Ecto neural progenitor cell (in vitro differentiated cells): ENCODE data around the gene PCDHGC5.

Experiments
- DNase-seq: peaks from one replicate; pipeline ENCODE4 v3.0.0-alpha.2; 2018; ENCODE audit warnings: low spot score

PCDHGC5 gene

GRCh38 chr5:141512911-141513626 is 24.2 kb downstream of the PCDHGC5 start:
- peak; percentile 84 for DNase-seq

- DNase-seq = peak; percentile 84
Measured at GRCh38 chr5:141513627-141514329, 24.9 kb downstream of the PCDHGC5 start.

GRCh38 chr5:141514330-141515133 is 25.7 kb downstream of the PCDHGC5 start:
- DNase-seq = peak; percentile 86

- no peak for DNase-seq
Measured at GRCh38 chr5:141515141-141515540, 26.3 kb downstream of the PCDHGC5 start.

GRCh38 chr5:141515946-141516671 is 27.2 kb downstream of the PCDHGC5 start:
- DNase-seq = no peak

GRCh38 chr5:141516672-141517025 is 27.8 kb downstream of the PCDHGC5 start:
- no peak for DNase-seq

- no peak for DNase-seq
Measured at GRCh38 chr5:141517312-141517711, 28.4 kb downstream of the PCDHGC5 start.

- no peak for DNase-seq
Measured at GRCh38 chr5:141517880-141518617, 29.2 kb downstream of the PCDHGC5 start.

GRCh38 chr5:141518618-141519015 is 29.7 kb downstream of the PCDHGC5 start:
- no peak for DNase-seq

GRCh38 chr5:141519605-141520565 is 31.0 kb downstream of the PCDHGC5 start:
- peak; percentile 12 for DNase-seq

- DNase-seq = no peak
Measured at GRCh38 chr5:141521244-141521781, 32.4 kb downstream of the PCDHGC5 start.

GRCh38 chr5:141522301-141522700 is 33.4 kb downstream of the PCDHGC5 start:
- DNase-seq = no peak

- DNase-seq = no peak
Measured at GRCh38 chr5:141523991-141524390, 35.1 kb downstream of the PCDHGC5 start.

- peak; percentile 96 for DNase-seq
Measured at GRCh38 chr5:141524604-141525597, 36.0 kb downstream of the PCDHGC5 start.

GRCh38 chr5:141525653-141526052 is 36.8 kb downstream of the PCDHGC5 start:
- no peak for DNase-seq

GRCh38 chr5:141527426-141527825 is 38.5 kb downstream of the PCDHGC5 start:
- DNase-seq = no peak

- no peak for DNase-seq
Measured at GRCh38 chr5:141528291-141528984, 39.6 kb downstream of the PCDHGC5 start.

GRCh38 chr5:141529002-141529401 is 40.1 kb downstream of the PCDHGC5 start:
- DNase-seq = no peak
